ENCODE results near the gene KLHL24.
"Not testable (repeated sequence)": the region's sequence is repeated elsewhere in the genome, so short reads cannot be mapped to it uniquely, and the experiment has no call there.

The KLHL24 gene

DNA sequence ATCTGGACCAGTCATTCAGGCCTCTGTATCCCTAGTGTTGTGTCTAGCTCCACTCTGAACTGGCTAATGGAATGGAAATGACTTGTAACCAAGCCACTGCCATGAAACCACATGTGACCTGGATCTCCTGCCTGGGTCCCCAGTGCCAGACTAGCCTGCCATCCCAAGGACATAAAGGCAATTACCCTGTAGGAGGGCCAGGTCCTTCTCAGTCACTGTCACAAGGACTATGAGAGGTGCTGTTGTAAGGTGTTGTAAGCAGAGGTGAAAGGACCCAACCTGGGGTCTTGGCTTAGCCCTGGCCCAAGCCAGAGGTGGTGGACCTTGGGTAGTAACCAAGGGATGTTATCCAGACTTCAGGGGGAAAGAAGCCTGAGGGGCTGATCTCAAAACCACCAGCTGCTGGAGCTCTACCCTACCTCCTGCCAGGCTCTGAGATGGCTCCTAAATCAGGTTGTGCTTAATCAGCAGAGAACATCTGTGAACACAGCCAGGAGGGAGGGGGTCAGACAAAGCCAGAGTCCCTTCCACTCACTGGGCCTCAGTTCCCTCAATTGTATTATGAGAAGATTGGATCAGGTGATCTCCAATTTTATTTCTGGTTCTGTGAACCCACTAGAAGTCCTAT lies 15.7 kb upstream of the KLHL24 start:
- TF ChIP-seq LEF1 (IDR thresholded peaks at IDR 0.05; ENCODE audit: borderline replicate concordance) (no peak), ZNF384 (IDR thresholded peaks at IDR 0.05) (no peak), L3MBTL2 (conservative IDR thresholded peaks at IDR 0.05) (no peak), CTBP1 (IDR thresholded peaks at IDR 0.05; ENCODE audit: borderline replicate concordance) (no peak), ARNT (IDR thresholded peaks at IDR 0.05) (no peak), NFRKB (IDR thresholded peaks at IDR 0.05) (no peak), SUZ12 (IDR thresholded peaks at IDR 0.05) (no peak), FOXK2 (IDR thresholded peaks at IDR 0.05) (no peak), FOXM1 (IDR thresholded peaks at IDR 0.05; ENCODE audit: borderline replicate concordance) (no peak), FOXA1 (IDR thresholded peaks at IDR 0.05) (no peak), HDGF (IDR thresholded peaks at IDR 0.05; ENCODE audit: borderline replicate concordance) (no peak), PKNOX1 (IDR thresholded peaks at IDR 0.05) (no peak), BHLHE40 (IDR thresholded peaks at IDR 0.05; ENCODE audit: borderline replicate concordance) (no peak), ELF4 (IDR thresholded peaks at IDR 0.05) (no peak), TARDBP (IDR thresholded peaks at IDR 0.05) (no peak), SP1 (IDR thresholded peaks at IDR 0.05) (no peak)
- no peak for DNase-seq (ENCODE audit: extremely low spot score)
- ChIA-PET POLR2A (no interaction called here), CTCF (no interaction called here)

DNA sequence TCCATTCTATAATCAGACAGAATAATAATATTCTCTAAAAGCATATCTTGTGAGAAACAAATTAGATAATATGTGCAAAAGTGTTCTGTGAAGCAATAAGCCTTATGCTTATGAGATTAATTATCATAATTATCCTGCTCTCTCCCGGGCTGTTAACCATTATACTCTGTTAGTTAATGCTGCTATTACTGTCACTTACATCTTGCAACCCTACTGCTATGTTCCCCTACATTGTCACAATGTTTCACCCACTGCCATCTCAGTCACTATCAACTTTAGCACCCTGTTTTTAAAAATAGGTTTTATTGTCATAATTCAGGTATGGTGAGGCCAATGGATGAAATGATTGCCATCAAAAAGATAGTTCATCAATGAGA lies 15.2 kb upstream of the KLHL24 start:
- no peak for TF ChIP-seq FOXA1 (IDR thresholded peaks at IDR 0.05)
- no peak for TF ChIP-seq PKNOX1 (IDR thresholded peaks at IDR 0.05)
- no peak for TF ChIP-seq SP1 (IDR thresholded peaks at IDR 0.05)
- TF ChIP-seq BHLHE40 (IDR thresholded peaks at IDR 0.05; ENCODE audit: borderline replicate concordance): no peak
- TF ChIP-seq L3MBTL2 (conservative IDR thresholded peaks at IDR 0.05): no peak
- TF ChIP-seq FOXM1 (IDR thresholded peaks at IDR 0.05; ENCODE audit: borderline replicate concordance): no peak
- TF ChIP-seq ELF4 (IDR thresholded peaks at IDR 0.05): no peak
- TF ChIP-seq CTBP1 (IDR thresholded peaks at IDR 0.05; ENCODE audit: borderline replicate concordance): no peak
- ChIA-PET CTCF (no interaction called here), POLR2A (no interaction called here)

GRCh38 chr3:183622473-183622872 lies 12.9 kb upstream of the KLHL24 start:
- POLR2A ChIA-PET: interaction anchor here (1.3 kb wide), 1 partner anchor 15 kb away, joined by 4 read pairs; no protein-coding TSS in a partner anchor
- CTCF ChIA-PET; DNase-seq (ENCODE audit: extremely low spot score): not testable (repeated sequence)

More for the DNA sequence above, 15.2 kb upstream of the KLHL24 start:
- DNase-seq (ENCODE audit: extremely low spot score): no peak

GRCh38 chr3:183626877-183627594 lies 8.4 kb upstream of the KLHL24 start:
- ChIA-PET CTCF (no interaction called here), POLR2A (no interaction called here)
- no peak for TF ChIP-seq LEF1 (IDR thresholded peaks at IDR 0.05; ENCODE audit: borderline replicate concordance)
- no peak for TF ChIP-seq L3MBTL2 (conservative IDR thresholded peaks at IDR 0.05)
- no peak for TF ChIP-seq SUZ12 (IDR thresholded peaks at IDR 0.05)
- TF ChIP-seq PKNOX1 (IDR thresholded peaks at IDR 0.05): no peak
- DNase-seq (ENCODE audit: extremely low spot score): no peak

- CTCF ChIA-PET: no interaction called here
Observed at GRCh38 chr3:183629546-183630301, 5.7 kb upstream of the KLHL24 start.

More at GRCh38 chr3:183629546-183630301, 5.7 kb upstream of the KLHL24 start:
- DNase-seq (ENCODE audit: extremely low spot score): no peak
- POLR2A ChIA-PET: no interaction called here
- TF ChIP-seq FOXM1 (IDR thresholded peaks at IDR 0.05; ENCODE audit: borderline replicate concordance) (no peak), TARDBP (IDR thresholded peaks at IDR 0.05) (no peak), FOXA1 (IDR thresholded peaks at IDR 0.05) (no peak), BHLHE40 (IDR thresholded peaks at IDR 0.05; ENCODE audit: borderline replicate concordance) (no peak), HDGF (IDR thresholded peaks at IDR 0.05; ENCODE audit: borderline replicate concordance) (no peak), ARNT (IDR thresholded peaks at IDR 0.05) (no peak), NFRKB (IDR thresholded peaks at IDR 0.05) (no peak), CTBP1 (IDR thresholded peaks at IDR 0.05; ENCODE audit: borderline replicate concordance) (no peak), ELF4 (IDR thresholded peaks at IDR 0.05) (no peak), SUZ12 (IDR thresholded peaks at IDR 0.05) (no peak), L3MBTL2 (conservative IDR thresholded peaks at IDR 0.05) (no peak), FOXK2 (IDR thresholded peaks at IDR 0.05) (no peak), ZNF384 (IDR thresholded peaks at IDR 0.05) (no peak), PKNOX1 (IDR thresholded peaks at IDR 0.05) (no peak), SP1 (IDR thresholded peaks at IDR 0.05) (no peak), LEF1 (IDR thresholded peaks at IDR 0.05; ENCODE audit: borderline replicate concordance) (no peak)

All from HEK293T (cell line).